ENCODE data around the gene CCSER2. TPM values are rescaled to one million over a fixed set of nuclear protein-coding genes. Genes with fewer than 3 reads are reported as not detected.

Gene CCSER2
- total RNA-seq, 1 experiment from 2014 or later, result 28.9 TPM

GRCh38 chr10:84550756-84551436 is 222.5 kb downstream of the CCSER2 start:
- intact Hi-C loops (cut with micrococcal nuclease), result no loop called here

More at GRCh38 chr10:84550756-84551436, 222.5 kb downstream of the CCSER2 start:
- no peak for DNase-seq (ENCODE audit: low read depth, low spot score)
- Histone ChIP-seq H4K20me1 (ENCODE audit: insufficient read depth) (no peaks in the 10 kb centered on the region), H3K9me3 (ENCODE audit: control insufficient read depth in 1 of 2, insufficient read depth in 1 of 2, low read depth in 1 of 2, low read length in 2 of 2) (no peaks in the 10 kb centered on the region), H3K36me3 (ENCODE audit: control insufficient read depth in 1 of 2, insufficient read depth in 2 of 2, low read length in 2 of 2) (no peaks in the 10 kb centered on the region), H3K27me3 (ENCODE audit: insufficient read depth, low read length) (peaks cover 18% of the 10 kb centered on the region), H3K4me2 (ENCODE audit: low read length) (no peak overlapping the region), H3K79me2 (ENCODE audit: insufficient read depth, low read length) (no peaks in the 10 kb centered on the region), H2AFZ (ENCODE audit: low read depth, low read length, poor library complexity, severe bottlenecking) (no peak overlapping the region), H3K27ac (ENCODE audit: low read depth, low read length) (no peak overlapping the region), H3K9ac (ENCODE audit: low read length) (no peak overlapping the region), H3K4me3 (replicated peaks in 1 of 2; ENCODE audit: low read depth in 1 of 2, low read length in 2 of 2) (no peak overlapping the region), H3K4me1 (ENCODE audit: control insufficient read depth in 1 of 2, insufficient read depth in 2 of 2, low read length in 2 of 2) (no peaks in the 10 kb centered on the region), H3K9me2 (ENCODE audit: insufficient read depth) (no peaks in the 10 kb centered on the region)
- ChIA-PET CTCF (interaction anchor here (2.4 kb wide), 2 partner anchors 11 to 283 kb away, joined by 10 to 27 read pairs; no protein-coding TSS in a partner anchor), POLR2A (no interaction called here), RAD21 (ENCODE audit: low non-redundant PET in 1 of 2, low total read pairs in 2 of 2, uncharacterized antibody in 2 of 2, unreplicated experiment in 2 of 2) (no interaction called here)
- TF ChIP-seq JUND (IDR thresholded peaks at IDR 0.05) (no peak), CEBPB (IDR thresholded peaks at IDR 0.05; ENCODE audit: low read depth) (no peak), FOSL1 (IDR thresholded peaks at IDR 0.05; ENCODE audit: low read depth) (no peak), POLR2AphosphoS5 (IDR thresholded peaks at IDR 0.05; ENCODE audit: low read depth, low read length) (no peak), EGR1 (IDR thresholded peaks at IDR 0.05; ENCODE audit: low read depth) (no peak), POLR2A (IDR thresholded peaks at IDR 0.05; ENCODE audit: borderline replicate concordance, extremely low read depth, insufficient read depth, insufficient read length) (no peak), CTCF (IDR thresholded peaks at IDR 0.05 in 2 of 3, conservative IDR thresholded peaks at IDR 0.05 in 1 of 3; ENCODE audit: borderline replicate concordance in 1 of 3, insufficient read depth in 1 of 3, low read depth in 2 of 3, low read length in 2 of 3) (no peak), MAX (IDR thresholded peaks at IDR 0.05) (no peak), SRF (IDR thresholded peaks at IDR 0.05; ENCODE audit: low read depth) (no peak), CBX3 (IDR thresholded peaks at IDR 0.05; ENCODE audit: low read depth) (no peak), ZBTB33 (IDR thresholded peaks at IDR 0.05; ENCODE audit: extremely low read depth, insufficient replicate concordance, low read length) (no peak), ZFX (IDR thresholded peaks at IDR 0.05) (no peak)
- no peak for ATAC-seq
- no TSS peak for BruUV-seq (replicated peaks)
